ENCODE data around the gene ICAM1.

- TF ChIP-seq, protein P1, sequence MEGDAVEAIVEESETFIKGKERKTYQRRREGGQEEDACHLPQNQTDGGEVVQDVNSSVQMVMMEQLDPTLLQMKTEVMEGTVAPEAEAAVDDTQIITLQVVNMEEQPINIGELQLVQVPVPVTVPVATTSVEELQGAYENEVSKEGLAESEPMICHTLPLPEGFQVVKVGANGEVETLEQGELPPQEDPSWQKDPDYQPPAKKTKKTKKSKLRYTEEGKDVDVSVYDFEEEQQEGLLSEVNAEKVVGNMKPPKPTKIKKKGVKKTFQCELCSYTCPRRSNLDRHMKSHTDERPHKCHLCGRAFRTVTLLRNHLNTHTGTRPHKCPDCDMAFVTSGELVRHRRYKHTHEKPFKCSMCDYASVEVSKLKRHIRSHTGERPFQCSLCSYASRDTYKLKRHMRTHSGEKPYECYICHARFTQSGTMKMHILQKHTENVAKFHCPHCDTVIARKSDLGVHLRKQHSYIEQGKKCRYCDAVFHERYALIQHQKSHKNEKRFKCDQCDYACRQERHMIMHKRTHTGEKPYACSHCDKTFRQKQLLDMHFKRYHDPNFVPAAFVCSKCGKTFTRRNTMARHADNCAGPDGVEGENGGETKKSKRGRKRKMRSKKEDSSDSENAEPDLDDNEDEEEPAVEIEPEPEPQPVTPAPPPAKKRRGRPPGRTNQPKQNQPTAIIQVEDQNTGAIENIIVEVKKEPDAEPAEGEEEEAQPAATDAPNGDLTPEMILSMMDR (conservative IDR thresholded peaks at IDR 0.05) = no peak
- TF ChIP-seq ZFX (IDR thresholded peaks at IDR 0.05) = no peak
These were observed 45.5 kb downstream of the ICAM1 start for GRCh38 chr19:10316229-10317044.
